Stimulated activated CD8-positive, alpha-beta memory T cell treated with anti-CD3 and anti-CD28 coated beads, Interleukin-15, amount 100 ng/mL, for 4 hours (primary cell): Measurements from ENCODE around the gene GNLY.
"Not testable (repeated sequence)": the region's sequence is repeated elsewhere in the genome, so short reads cannot be mapped to it uniquely, and the experiment has no call there.

ENCODE experiments used
- DNase-seq, 2 donors: peaks; one replicate each; pipeline ENCODE4 v3.0.0-alpha.2; 2020; ENCODE audit warnings: low read depth in 2 of 2

The GNLY gene

GRCh38 chr2:85710687-85711577 is 16.8 kb downstream of the GNLY start:
- no peak for DNase-seq

GRCh38 chr2:85711578-85712060 is 17.5 kb downstream of the GNLY start:
- no peak for DNase-seq

- DNase-seq, result no peak
These were observed 18.2 kb downstream of the GNLY start for GRCh38 chr2:85712336-85712735.

GRCh38 chr2:85712849-85713612 is 18.9 kb downstream of the GNLY start:
- no peak for DNase-seq

DNA sequence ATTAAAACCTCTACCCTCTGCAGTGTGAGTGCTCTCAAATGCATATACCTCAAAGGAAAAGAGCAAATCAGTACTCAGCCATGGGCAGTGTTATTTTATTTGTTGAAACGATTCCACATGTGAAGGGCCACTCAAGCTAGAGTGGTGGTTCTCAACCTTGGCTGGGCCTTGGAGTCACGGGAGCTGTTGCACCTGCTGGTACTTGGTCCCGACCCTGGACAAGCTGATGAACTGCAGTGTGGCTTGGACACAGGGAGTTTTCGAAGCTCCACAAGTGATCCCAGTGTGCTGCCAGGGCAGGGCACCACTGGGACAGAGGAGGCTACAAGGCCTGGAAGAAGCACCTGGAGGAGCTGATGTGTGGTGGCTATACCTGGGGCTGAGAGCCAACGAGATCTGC is 19.7 kb downstream of the GNLY start:
- DNase-seq, result no peak

DNA sequence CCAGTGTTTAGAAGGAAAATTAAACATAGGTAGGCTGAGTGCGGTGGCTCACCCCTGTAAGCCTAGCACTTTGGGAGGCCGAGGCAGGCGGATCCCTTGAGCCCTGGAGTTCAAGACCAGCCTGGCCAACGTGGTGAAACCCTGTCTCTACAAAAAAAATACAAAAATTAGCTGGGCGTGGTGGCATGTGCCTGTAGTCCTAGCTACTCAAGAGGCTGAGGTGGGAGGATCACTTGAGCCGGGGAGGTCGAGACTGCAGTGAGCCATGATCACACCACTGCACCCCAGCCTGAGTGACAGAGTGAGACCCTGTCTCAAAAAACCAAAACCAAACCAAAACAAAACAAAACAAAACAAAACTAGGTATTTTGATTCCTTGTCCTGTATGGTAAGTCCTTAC is 20.3 kb downstream of the GNLY start:
- not testable (repeated sequence) for DNase-seq

- DNase-seq, result no peak
These were observed 20.7 kb downstream of the GNLY start for GRCh38 chr2:85714841-85715240.

GRCh38 chr2:85716346-85716914 is 22.3 kb downstream of the GNLY start:
- DNase-seq, result no peak

DNA sequence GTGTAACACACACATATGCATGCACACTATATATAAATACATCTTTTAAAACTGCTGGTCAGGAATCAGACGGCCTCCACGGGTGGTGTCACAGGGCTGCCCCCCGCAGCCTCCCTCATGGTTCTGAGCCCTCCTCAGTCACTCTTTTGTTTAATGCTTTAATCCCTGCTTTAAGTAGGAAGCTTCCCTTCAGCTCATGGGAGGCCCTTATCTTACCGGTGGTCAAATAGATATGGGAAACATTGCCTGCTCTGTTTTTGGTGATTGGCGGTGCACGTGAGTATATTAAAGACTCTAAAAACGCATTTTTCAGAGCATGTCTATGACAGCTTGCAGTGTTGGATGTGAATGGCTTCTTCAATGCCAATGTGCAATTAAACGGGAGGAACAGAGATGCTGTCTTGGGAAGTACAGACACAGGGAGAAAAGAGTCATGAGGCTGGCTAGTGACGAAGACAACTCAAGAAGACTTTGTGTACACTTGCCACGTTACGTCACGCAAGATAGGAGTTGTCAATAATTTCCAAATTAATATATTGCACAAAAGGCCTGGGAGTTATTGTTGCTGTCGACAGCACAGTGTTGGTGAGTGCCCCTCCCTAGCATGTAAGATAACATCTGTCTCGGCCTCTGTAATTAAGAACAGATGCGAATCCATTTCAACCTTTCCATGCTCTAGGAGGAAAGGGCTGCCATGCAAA is 23.3 kb downstream of the GNLY start:
- no peak for DNase-seq

DNA sequence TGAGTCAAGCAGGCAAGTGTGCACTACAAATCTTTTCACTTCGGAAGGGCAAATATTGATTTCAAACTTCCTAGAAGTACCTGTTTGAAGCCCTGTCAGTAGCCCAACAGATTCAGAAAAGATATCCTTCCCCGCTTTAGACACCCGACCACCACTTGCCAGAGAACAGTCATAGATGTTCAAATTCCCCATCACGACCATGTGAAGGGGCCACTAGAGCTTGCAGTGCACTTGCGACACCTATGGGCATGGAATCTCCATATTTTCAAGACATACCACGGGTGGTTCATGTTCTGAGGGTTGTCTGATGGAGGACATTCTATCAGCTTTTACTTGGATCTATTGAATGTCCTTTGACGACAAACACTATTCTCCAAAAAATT is 23.8 kb downstream of the GNLY start:
- DNase-seq, result no peak

GRCh38 chr2:85718885-85719492 is 24.8 kb downstream of the GNLY start:
- no peak for DNase-seq

DNA sequence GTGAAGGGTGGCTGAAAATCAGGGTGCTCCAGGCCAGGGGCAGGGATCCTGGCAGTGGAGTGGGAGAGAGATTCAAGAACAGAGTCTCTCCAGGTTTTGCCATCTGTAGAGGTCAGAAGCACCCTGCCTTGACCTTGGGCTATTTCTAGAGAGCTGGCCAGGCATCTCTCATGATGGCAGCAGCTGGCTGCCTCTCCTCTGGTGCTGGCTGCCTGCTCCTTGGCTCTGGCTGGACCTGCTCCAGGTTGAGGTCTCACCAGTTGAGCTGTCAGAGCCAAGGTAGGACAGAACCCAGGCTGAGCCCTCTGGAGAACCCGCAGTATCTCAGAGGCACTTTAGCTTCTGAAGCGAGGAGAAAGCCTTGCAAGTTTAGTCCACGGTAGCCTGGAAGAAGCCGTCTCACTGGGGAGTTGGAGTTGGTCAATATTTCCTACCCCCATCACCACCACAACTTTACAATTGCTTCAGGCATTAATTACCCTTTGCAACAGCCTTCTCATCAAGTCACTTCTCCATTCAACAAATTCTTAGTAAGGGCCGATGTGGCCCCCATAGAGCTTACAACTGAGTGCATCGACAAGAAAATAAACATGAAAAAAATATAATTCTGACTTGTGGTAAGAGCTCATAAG is 25.6 kb downstream of the GNLY start:
- no peak for DNase-seq

- DNase-seq, result no peak
These were observed 26.4 kb downstream of the GNLY start for GRCh38 chr2:85720533-85720932.

GRCh38 chr2:85721641-85722040 is 27.5 kb downstream of the GNLY start:
- no peak for DNase-seq

DNA sequence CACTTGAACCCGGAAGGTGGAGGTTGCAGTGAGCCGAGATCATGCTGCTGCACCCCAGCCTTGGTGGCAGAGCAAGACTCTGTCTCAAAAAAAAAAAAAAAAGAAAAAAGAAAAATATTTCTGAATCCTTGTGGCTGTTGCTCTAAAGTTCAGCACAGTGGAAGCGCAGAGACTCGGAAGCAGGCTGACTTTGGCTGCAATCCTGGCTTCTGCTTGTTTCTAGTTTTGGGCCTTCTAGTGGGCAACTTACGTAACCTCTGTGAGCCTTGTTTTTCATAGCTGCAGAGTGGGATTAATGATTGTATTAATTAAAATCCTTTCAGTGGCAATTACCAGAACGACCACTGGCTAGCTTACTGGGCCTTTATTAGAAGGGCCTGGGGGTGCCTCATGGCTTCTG is 28.4 kb downstream of the GNLY start:
- no peak for DNase-seq

DNA sequence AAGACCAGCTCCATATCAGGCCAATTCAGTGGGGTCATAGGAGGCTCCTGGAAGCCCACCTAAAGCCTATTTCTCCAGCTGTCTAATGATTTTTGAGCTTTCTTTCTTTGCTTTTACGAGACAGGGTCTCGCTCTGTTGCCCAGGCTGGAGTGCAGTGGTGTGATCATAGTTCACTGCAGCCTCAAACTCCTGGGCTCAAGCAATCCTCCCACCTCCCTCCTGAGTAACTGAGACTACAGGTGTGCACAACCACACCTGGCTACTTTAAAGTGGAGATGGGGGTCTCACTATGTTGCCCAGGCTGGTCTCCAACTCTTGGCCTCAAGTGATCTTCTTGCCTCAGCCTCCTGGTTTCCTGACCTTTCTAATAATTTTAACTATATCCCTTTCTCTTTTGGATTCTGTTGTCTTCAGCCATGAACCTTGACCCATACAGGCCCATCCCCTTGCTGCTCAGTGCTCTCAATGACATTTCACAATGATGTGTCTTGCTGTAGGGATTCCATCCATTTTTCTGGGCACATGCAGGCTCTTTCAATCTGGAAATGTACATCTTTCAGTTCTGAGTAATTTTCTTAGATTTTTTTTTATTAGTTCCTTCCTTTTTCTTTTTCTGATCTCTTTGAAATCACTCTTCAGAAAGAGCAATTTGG is 29.7 kb downstream of the GNLY start:
- no peak for DNase-seq

DNA sequence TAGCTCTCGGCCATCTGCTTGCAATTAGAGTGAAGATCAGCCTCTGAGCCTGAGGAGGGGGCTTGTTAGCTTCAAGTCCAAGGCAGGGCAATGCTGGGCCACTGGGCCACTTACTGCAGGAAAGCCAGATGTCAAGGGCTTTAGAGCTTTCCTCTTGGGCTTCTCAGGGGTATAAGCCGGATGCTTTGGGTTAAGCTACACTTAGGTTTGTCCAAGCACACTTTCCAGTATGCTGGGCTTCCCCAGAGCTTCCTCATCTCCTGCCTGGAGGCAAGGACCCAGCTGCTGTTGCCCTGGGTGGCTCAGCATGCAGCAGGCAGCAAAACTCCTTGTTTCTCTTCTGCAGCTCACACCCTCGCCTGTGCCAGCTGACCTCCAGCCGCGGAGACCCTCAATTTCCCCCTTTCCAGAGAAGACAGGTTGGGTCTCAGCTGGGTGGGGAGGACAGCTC is 30.6 kb downstream of the GNLY start:
- no peak for DNase-seq

GRCh38 chr2:85725451-85725850 is 31.3 kb downstream of the GNLY start:
- no peak for DNase-seq

GRCh38 chr2:85727798-85728197 is 33.6 kb downstream of the GNLY start:
- no peak for DNase-seq

GRCh38 chr2:85728342-85728741 is 34.2 kb downstream of the GNLY start:
- no peak for DNase-seq
